Rectal smooth muscle tissue (tissue), 1 donor: Measurements from ENCODE around the gene VWA5B1.

Experiments used
- H3K27ac ChIP-seq: one replicate; pipeline ENCODE4 v1.7.0; 2013; ENCODE audit warnings: low read depth, low read length, inconsistent platforms
- H3K27me3 ChIP-seq: one replicate; pipeline ENCODE4 v1.7.0; 2013; ENCODE audit warnings: low read length; ENCODE audit not compliant: control insufficient read depth, insufficient read depth
- H3K36me3 ChIP-seq: one replicate; pipeline ENCODE4 v1.7.0; 2013; ENCODE audit warnings: low read length; ENCODE audit not compliant: control insufficient read depth, insufficient read depth
- H3K4me1 ChIP-seq: one replicate; pipeline ENCODE4 v1.7.0; 2013; ENCODE audit warnings: low read length; ENCODE audit not compliant: control insufficient read depth, insufficient read depth
- H3K4me3 ChIP-seq: one replicate; pipeline ENCODE4 v1.7.0; 2013; ENCODE audit warnings: low read length
- H3K9ac ChIP-seq: one replicate; pipeline ENCODE4 v1.7.0; 2013; ENCODE audit warnings: low read length

The VWA5B1 gene, protein sequence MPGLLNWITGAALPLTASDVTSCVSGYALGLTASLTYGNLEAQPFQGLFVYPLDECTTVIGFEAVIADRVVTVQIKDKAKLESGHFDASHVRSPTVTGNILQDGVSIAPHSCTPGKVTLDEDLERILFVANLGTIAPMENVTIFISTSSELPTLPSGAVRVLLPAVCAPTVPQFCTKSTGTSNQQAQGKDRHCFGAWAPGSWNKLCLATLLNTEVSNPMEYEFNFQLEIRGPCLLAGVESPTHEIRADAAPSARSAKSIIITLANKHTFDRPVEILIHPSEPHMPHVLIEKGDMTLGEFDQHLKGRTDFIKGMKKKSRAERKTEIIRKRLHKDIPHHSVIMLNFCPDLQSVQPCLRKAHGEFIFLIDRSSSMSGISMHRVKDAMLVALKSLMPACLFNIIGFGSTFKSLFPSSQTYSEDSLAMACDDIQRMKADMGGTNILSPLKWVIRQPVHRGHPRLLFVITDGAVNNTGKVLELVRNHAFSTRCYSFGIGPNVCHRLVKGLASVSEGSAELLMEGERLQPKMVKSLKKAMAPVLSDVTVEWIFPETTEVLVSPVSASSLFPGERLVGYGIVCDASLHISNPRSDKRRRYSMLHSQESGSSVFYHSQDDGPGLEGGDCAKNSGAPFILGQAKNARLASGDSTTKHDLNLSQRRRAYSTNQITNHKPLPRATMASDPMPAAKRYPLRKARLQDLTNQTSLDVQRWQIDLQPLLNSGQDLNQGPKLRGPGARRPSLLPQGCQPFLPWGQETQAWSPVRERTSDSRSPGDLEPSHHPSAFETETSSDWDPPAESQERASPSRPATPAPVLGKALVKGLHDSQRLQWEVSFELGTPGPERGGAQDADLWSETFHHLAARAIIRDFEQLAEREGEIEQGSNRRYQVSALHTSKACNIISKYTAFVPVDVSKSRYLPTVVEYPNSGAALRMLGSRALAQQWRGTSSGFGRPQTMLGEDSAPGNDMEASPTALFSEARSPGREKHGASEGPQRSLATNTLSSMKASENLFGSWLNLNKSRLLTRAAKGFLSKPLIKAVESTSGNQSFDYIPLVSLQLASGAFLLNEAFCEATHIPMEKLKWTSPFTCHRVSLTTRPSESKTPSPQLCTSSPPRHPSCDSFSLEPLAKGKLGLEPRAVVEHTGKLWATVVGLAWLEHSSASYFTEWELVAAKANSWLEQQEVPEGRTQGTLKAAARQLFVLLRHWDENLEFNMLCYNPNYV

DNA sequence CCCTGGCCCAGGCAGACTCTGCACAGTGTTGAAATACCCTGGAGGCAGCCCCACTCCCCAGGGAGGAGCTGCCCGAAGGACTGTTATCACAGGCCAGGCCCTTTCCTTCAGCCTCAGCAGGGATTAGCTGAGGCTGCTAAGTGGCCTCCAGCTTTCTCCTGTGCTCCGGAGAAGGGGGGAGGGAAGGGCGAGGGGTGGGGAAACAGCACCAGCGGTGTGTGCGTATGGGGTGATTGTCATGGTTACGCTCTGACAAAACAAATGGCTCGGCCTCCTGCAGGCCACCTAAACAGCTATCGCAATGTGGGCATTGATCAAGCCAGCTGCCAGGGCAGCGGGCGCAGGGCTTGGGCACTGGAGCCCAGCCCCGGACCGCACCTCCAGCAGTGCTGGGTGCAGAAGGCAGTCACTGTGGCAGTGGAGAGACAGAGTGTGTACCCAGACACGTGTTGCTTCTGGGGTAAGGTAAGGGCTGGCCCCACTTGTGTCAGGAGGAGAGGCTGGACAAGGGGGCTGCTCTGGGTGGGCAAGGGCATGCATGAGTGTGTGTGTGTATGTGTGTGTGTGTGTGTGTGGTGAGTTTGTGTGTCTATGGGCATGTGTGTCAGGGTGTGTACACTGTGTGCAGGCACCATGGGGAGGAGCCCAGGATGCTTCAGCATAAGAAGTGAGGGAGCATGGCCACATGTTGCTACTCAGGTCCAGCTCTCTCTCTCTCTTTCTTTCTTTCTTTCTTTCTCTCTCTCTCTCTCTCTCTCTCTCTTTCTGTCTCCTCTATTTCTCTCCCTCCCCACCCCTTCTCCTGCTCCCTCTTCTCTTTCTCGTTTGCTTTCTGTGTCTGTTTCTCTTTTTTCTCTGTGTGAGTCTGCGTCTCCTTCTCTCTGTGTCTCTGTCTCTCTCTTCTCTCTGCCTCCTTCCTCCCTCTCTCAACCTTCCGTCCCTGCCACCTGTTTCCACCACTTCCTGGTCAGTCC is at the start of gene VWA5B1:
TSS of gene VWA5B1 (plus strand) at position 252 of the 974 bp plus-strand sequence. CDS start 19,727 bp downstream, outside the sequence.
- H3K4me1 ChIP-seq = no peaks in the 10 kb centered on the region
- no peaks in the 10 kb centered on the region for H3K36me3 ChIP-seq
- peaks cover 6% of the 10 kb centered on the region for H3K27me3 ChIP-seq
- no peak within 1 kb of the TSS for H3K9ac ChIP-seq
- H3K27ac ChIP-seq = no peak within 1 kb of the TSS
- no peak within 1 kb of the TSS for H3K4me3 ChIP-seq

DNA sequence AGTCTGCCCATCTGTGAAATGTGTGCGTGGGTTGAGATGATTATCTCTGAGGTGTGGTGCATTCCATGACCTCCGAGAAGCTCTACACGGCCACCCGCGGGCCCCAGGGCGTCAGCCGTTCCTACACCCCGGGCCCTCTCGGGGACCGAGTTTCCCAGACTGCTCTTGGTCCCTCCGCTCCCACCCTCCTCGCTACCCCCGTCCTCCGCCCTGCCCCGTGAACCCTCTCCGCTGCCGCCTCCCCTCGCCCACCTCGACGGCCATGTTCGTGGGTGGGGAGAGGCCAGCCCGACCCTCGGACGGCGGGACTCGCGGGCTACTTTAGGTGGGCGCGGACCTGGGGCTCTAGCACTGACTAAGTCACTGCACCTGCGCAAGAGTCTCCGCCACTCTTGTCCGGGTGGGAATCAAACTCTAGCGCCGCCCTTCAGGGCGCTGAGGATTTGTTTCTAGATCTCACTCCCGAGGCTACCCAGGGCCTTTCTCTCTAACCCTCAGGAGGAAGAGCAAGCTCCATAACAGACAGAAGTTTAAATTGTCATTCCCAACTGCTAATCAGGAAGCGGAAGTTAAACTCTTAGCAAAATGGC is 47.7 kb upstream of the VWA5B1 start:
- H3K27me3 ChIP-seq = no peaks in the 10 kb centered on the region
- H3K9ac ChIP-seq = no peak overlapping the region
- H3K27ac ChIP-seq = no peak overlapping the region
- no peaks in the 10 kb centered on the region for H3K4me1 ChIP-seq
- no peak overlapping the region for H3K4me3 ChIP-seq
- H3K36me3 ChIP-seq = no peaks in the 10 kb centered on the region

- H3K4me1 ChIP-seq = no peaks in the 10 kb centered on the region
- H3K36me3 ChIP-seq = no peaks in the 10 kb centered on the region
- no peak overlapping the region for H3K4me3 ChIP-seq
- H3K27me3 ChIP-seq = no peaks in the 10 kb centered on the region
- H3K27ac ChIP-seq = no peak overlapping the region
- no peak overlapping the region for H3K9ac ChIP-seq
These were observed 41.6 kb upstream of the VWA5B1 start for GRCh38 chr1:20248971-20249612.

DNA sequence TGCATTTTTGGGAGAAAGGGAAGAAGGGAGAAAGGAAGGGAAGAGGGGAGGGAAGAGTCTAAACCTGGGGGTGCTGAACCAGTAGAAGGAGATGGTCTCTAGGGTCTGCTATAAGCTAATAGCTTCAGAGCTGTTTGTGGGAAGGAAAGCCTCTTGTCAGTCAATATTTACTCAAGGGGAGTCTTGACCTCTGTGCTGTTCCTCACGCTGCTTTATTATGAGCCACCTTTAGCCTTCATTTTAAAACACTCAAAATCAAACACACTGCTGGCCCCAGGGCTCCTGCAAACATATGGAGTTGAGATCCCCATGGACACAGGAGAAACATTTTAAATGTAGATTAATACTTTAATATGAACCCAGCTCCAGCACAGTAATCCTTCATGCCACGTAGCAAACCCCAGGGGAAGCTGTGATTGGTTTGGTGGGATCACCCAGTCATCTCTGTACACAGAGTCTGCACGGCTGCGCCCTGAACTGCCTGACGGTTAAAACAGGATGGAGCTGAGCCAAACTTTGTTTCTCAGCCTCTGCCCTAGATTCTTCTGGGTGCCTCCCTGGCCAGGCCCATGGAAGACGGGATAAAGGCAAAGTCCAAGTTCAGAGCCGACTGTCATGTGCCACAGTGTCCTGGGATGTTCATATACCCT is 40.2 kb upstream of the VWA5B1 start:
- no peak overlapping the region for H3K27ac ChIP-seq
- no peak overlapping the region for H3K4me3 ChIP-seq
- H3K4me1 ChIP-seq = no peaks in the 10 kb centered on the region
- no peaks in the 10 kb centered on the region for H3K27me3 ChIP-seq
- no peak overlapping the region for H3K9ac ChIP-seq
- no peaks in the 10 kb centered on the region for H3K36me3 ChIP-seq

DNA sequence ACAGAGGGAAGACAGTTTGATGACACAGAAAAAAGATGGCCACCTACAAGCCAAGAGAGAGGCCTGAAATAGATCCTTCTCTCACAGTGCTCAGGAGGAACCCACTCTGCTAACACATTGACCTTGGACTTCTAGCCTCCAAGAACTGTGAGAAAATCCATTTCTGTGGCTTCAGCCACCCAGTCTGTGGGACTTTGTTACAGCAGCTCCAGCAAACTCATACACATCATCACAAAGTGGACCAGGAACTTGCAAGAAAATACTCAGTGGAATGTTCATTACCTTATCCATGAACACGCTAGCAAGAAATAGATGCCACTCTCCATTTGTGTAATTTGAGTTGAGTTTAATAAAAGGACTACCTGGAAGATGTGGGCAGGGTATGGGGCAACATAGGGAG is 38.1 kb upstream of the VWA5B1 start:
- no peaks in the 10 kb centered on the region for H3K36me3 ChIP-seq
- H3K27me3 ChIP-seq = no peaks in the 10 kb centered on the region
- no peak overlapping the region for H3K27ac ChIP-seq
- H3K9ac ChIP-seq = no peak overlapping the region
- H3K4me1 ChIP-seq = no peaks in the 10 kb centered on the region
- H3K4me3 ChIP-seq = no peak overlapping the region

DNA sequence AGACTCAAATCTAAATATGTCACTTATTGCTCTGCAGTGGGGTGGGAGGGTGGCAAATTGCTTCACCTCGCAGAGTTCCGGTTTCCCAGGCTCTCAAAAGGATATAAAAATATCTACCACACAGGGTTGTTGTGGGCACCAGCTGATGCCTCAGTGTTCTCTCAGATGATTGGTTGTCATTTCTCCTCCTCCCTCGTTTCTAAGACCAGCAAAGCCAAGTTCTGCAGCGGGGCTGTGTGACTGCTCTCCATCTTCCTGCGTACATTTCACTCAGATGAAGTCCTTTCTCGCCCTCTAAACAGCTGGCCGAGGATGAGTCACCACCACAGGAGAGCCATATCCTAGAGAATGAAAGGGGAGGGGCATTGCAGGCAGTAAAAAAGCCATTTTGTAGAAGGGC is 35.0 kb upstream of the VWA5B1 start:
- Histone ChIP-seq H3K27ac (no peak overlapping the region), H3K4me3 (no peak overlapping the region), H3K36me3 (no peaks in the 10 kb centered on the region), H3K9ac (no peak overlapping the region), H3K27me3 (no peaks in the 10 kb centered on the region), H3K4me1 (no peaks in the 10 kb centered on the region)

- peak overlapping the region; percentile 67 for H3K27ac ChIP-seq
- H3K36me3 ChIP-seq = no peaks in the 10 kb centered on the region
- H3K27me3 ChIP-seq = no peaks in the 10 kb centered on the region
- no peaks in the 10 kb centered on the region for H3K4me1 ChIP-seq
- no peak overlapping the region for H3K9ac ChIP-seq
- H3K4me3 ChIP-seq = no peak overlapping the region
These were observed 31.0 kb upstream of the VWA5B1 start for GRCh38 chr1:20259646-20260045.

DNA sequence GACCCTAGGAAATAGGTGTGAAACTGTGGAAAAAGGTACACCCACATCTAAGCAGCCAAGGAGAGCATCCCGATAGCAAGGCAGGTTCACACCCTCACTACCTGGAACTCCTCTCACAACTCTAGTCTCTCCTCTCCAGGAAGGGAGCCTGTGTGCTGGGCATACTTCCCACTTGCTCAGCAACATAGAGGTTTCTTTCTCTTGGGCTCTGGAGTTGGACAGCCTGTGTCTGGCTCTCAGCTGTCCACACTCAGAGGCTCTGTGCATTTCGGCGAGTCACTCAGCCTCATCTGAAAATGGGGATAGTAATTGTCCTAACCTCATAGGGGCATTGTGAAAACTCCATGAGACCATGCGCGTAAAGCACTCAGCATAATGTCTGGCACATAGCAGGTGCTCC is 29.6 kb upstream of the VWA5B1 start:
- Histone ChIP-seq H3K9ac (no peak overlapping the region), H3K4me3 (no peak overlapping the region), H3K4me1 (no peaks in the 10 kb centered on the region), H3K36me3 (no peaks in the 10 kb centered on the region), H3K27ac (peak overlapping the region; percentile 67), H3K27me3 (no peaks in the 10 kb centered on the region)

GRCh38 chr1:20262810-20263534 is 27.7 kb upstream of the VWA5B1 start:
- no peak overlapping the region for H3K9ac ChIP-seq
- H3K27ac ChIP-seq = no peak overlapping the region
- no peak overlapping the region for H3K4me3 ChIP-seq

DNA sequence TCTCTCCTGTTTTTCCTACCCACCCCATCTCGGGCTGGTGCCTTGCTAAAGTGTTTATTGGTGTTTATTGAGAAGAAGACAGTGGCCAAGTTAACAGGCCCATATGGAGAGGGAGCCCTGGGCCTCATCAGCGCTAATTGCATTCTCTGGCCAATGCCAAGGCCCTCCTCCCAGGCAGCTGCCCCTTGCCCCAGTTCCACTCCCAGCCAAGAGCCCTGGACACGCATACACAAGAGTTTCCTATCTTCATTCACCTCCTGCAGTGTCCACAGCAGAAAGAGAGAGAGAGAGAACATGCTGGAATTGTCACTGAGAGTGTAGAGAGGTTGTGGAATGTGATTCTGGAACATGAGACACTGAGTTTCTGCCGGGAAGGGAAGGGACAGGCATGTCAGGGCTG is 25.4 kb upstream of the VWA5B1 start:
- Histone ChIP-seq H3K4me1 (no peaks in the 10 kb centered on the region), H3K36me3 (no peaks in the 10 kb centered on the region), H3K27me3 (no peaks in the 10 kb centered on the region), H3K27ac (no peak overlapping the region), H3K9ac (no peak overlapping the region), H3K4me3 (no peak overlapping the region)

More at GRCh38 chr1:20262810-20263534, 27.7 kb upstream of the VWA5B1 start:
- no peaks in the 10 kb centered on the region for H3K4me1 ChIP-seq
- H3K36me3 ChIP-seq = no peaks in the 10 kb centered on the region
- no peaks in the 10 kb centered on the region for H3K27me3 ChIP-seq
